ENCODE measurements around the gene BTNL8.

BTNL8 gene

GRCh38 chr5:180960209-180960608 is 61.2 kb downstream of the BTNL8 start:
- H3K4me3 ChIP-seq (ENCODE audit: low read depth, low read length): no peak overlapping the region
- no peaks in the 10 kb centered on the region for H3K36me3 ChIP-seq (ENCODE audit: insufficient read depth, low read length)
- no peaks in the 10 kb centered on the region for H3K79me2 ChIP-seq (ENCODE audit: control insufficient read depth, insufficient read depth, low read length, unreplicated experiment)
- H3K27ac ChIP-seq (ENCODE audit: low read depth, low read length): no peak overlapping the region
- H2AFZ ChIP-seq (ENCODE audit: low read length, unreplicated experiment): no peak overlapping the region
- H3K27me3 ChIP-seq (ENCODE audit: insufficient read depth, low read length): peaks cover 4% of the 10 kb centered on the region; the same call in 1 of the 2 replicates
- H3K4me1 ChIP-seq (ENCODE audit: control insufficient read depth, insufficient read depth, low read length, unreplicated experiment): no peaks in the 10 kb centered on the region

DNA sequence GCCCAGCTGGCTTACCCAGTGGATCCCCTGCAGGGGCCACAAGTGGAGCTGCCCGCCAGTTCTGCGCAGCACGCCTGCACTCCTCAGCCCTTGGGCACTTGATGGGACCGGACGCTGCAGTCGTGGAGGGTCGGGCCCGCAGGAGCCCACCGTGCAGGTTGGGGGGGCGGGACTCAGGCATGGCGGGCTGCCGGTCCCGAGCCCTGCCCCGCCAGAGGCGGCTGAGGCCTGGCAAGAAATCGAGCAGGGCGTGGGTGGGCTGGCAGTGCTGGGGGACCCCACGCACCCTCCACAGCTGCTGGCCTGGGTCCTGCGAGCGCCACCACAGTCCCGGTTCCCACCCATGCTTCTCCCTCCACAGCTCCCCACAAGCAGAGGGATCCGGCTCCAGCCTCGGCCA is 70.4 kb downstream of the BTNL8 start:
- H3K27ac ChIP-seq (ENCODE audit: low read depth, low read length): no peak overlapping the region
- no peaks in the 10 kb centered on the region for H3K4me1 ChIP-seq (ENCODE audit: control insufficient read depth, insufficient read depth, low read length, unreplicated experiment)
- H3K79me2 ChIP-seq (ENCODE audit: control insufficient read depth, insufficient read depth, low read length, unreplicated experiment): no peaks in the 10 kb centered on the region
- H3K4me3 ChIP-seq (ENCODE audit: low read depth, low read length): no peak overlapping the region
- H2AFZ ChIP-seq (ENCODE audit: low read length, unreplicated experiment): no peak overlapping the region
- peaks cover 4% of the 10 kb centered on the region; the same call in 1 of the 2 replicates for H3K27me3 ChIP-seq (ENCODE audit: insufficient read depth, low read length)
- H3K36me3 ChIP-seq (ENCODE audit: insufficient read depth, low read length): no peaks in the 10 kb centered on the region

DNA sequence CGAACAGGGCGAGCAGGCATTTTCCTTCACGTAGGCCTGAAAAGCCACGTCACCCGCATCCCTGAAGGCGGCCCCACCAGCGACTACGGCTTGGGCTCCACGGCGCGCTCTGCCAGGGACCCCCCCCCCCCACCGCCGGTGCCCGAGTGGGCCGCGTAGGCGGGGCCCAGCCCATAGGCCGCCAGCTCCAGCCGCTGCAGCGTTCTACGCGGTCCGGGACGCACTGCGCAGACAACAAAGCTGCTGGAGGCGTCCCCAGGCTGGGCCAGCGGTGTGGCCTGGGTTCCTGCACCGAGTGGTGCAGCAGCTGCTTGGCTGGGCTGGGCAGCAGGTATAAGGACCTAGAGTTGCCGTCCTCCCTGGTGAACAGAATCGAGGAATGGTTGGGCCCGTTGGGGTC is 71.4 kb downstream of the BTNL8 start:
- H3K4me1 ChIP-seq (ENCODE audit: control insufficient read depth, insufficient read depth, low read length, unreplicated experiment): no peaks in the 10 kb centered on the region
- H3K79me2 ChIP-seq (ENCODE audit: control insufficient read depth, insufficient read depth, low read length, unreplicated experiment): no peaks in the 10 kb centered on the region
- H3K27ac ChIP-seq (ENCODE audit: low read depth, low read length): no peak overlapping the region
- H3K4me3 ChIP-seq (ENCODE audit: low read depth, low read length): no peak overlapping the region
- H3K27me3 ChIP-seq (ENCODE audit: insufficient read depth, low read length): peaks cover 4% of the 10 kb centered on the region; the same call in 1 of the 2 replicates
- H3K36me3 ChIP-seq (ENCODE audit: insufficient read depth, low read length): no peaks in the 10 kb centered on the region
- no peak overlapping the region for H2AFZ ChIP-seq (ENCODE audit: low read length, unreplicated experiment)

DNA sequence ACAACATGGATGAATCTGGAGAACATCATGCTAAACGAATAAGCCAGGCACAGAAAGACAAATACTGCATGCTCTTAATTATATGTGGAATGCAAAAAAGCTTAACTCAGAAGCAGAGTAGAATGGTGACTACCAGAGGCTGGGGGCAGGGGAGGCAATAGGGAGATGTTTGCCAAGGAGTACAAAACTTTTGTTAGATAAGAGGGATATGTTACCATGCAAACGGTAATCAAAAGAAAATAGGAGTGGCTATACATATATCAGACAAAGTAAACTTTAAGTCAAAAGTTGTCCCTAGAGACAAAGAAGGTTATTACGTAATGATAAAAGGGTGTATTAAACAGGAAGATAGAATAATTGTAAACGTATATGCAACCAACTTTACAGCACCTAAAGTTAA is 71.9 kb downstream of the BTNL8 start:
- Histone ChIP-seq H3K79me2 (ENCODE audit: control insufficient read depth, insufficient read depth, low read length, unreplicated experiment) (no peaks in the 10 kb centered on the region), H3K4me1 (ENCODE audit: control insufficient read depth, insufficient read depth, low read length, unreplicated experiment) (no peaks in the 10 kb centered on the region), H3K27ac (ENCODE audit: low read depth, low read length) (no peak overlapping the region), H3K36me3 (ENCODE audit: insufficient read depth, low read length) (no peaks in the 10 kb centered on the region), H3K4me3 (ENCODE audit: low read depth, low read length) (no peak overlapping the region), H3K27me3 (ENCODE audit: insufficient read depth, low read length) (peaks cover 4% of the 10 kb centered on the region; the same call in 1 of the 2 replicates), H2AFZ (ENCODE audit: low read length, unreplicated experiment) (no peak overlapping the region)

DNA sequence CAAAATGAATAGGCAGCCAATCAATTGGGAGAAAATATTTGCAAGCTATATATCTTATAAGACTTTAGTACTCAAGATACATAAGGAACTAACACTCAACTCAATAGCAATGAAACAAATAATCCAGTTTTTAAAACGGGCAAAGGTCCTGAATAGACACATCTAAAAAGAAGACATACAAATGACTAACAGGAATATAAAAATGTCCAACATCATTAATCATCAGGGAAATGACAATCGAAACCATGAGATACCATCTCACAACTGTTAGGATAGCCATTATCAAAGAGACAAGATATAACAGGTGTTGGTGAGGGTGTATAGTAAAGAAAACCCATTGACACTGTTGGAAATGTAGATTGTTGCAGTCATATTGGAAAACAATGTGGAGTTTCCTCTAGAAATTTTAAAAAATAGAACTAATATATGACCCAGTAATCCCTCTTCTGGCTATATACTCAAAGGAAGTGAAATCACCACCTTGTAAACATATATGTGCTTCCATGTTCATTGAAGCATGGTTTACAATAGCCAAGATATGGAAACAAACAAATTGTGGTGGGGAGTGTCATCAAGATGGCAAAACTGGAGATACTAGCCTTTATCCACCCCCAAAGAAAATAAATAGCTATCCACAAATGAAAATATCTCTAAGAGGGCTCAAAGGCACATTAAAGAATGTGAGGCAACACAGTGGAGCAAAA is 75.8 kb downstream of the BTNL8 start:
- H3K27ac ChIP-seq (ENCODE audit: low read depth, low read length): no peak overlapping the region
- no peaks in the 10 kb centered on the region for H3K4me1 ChIP-seq (ENCODE audit: control insufficient read depth, insufficient read depth, low read length, unreplicated experiment)
- no peak overlapping the region for H2AFZ ChIP-seq (ENCODE audit: low read length, unreplicated experiment)
- no peak overlapping the region for H3K4me3 ChIP-seq (ENCODE audit: low read depth, low read length)
- no peaks in the 10 kb centered on the region for H3K79me2 ChIP-seq (ENCODE audit: control insufficient read depth, insufficient read depth, low read length, unreplicated experiment)
- peaks cover 4% of the 10 kb centered on the region; the same call in 1 of the 2 replicates for H3K27me3 ChIP-seq (ENCODE audit: insufficient read depth, low read length)
- H3K36me3 ChIP-seq (ENCODE audit: insufficient read depth, low read length): no peaks in the 10 kb centered on the region

GRCh38 chr5:180975338-180975737 is 76.4 kb downstream of the BTNL8 start:
- Histone ChIP-seq H3K79me2 (ENCODE audit: control insufficient read depth, insufficient read depth, low read length, unreplicated experiment) (no peaks in the 10 kb centered on the region), H3K36me3 (ENCODE audit: insufficient read depth, low read length) (no peaks in the 10 kb centered on the region), H3K27ac (ENCODE audit: low read depth, low read length) (no peak overlapping the region), H3K4me3 (ENCODE audit: low read depth, low read length) (no peak overlapping the region), H2AFZ (ENCODE audit: low read length, unreplicated experiment) (no peak overlapping the region), H3K4me1 (ENCODE audit: control insufficient read depth, insufficient read depth, low read length, unreplicated experiment) (no peaks in the 10 kb centered on the region), H3K27me3 (ENCODE audit: insufficient read depth, low read length) (peaks cover 4% of the 10 kb centered on the region; the same call in 1 of the 2 replicates)

GRCh38 chr5:180976518-180976917 is 77.6 kb downstream of the BTNL8 start:
- Histone ChIP-seq H2AFZ (ENCODE audit: low read length, unreplicated experiment) (no peak overlapping the region), H3K27ac (ENCODE audit: low read depth, low read length) (no peak overlapping the region)

GRCh38 chr5:180977852-180978251 is 78.9 kb downstream of the BTNL8 start:
- H3K36me3 ChIP-seq (ENCODE audit: insufficient read depth, low read length): no peaks in the 10 kb centered on the region
- no peaks in the 10 kb centered on the region for H3K4me1 ChIP-seq (ENCODE audit: control insufficient read depth, insufficient read depth, low read length, unreplicated experiment)
- H3K27ac ChIP-seq (ENCODE audit: low read depth, low read length): no peak overlapping the region

More at GRCh38 chr5:180976518-180976917, 77.6 kb downstream of the BTNL8 start:
- no peaks in the 10 kb centered on the region for H3K79me2 ChIP-seq (ENCODE audit: control insufficient read depth, insufficient read depth, low read length, unreplicated experiment)
- H3K4me1 ChIP-seq (ENCODE audit: control insufficient read depth, insufficient read depth, low read length, unreplicated experiment): no peaks in the 10 kb centered on the region
- H3K36me3 ChIP-seq (ENCODE audit: insufficient read depth, low read length): no peaks in the 10 kb centered on the region
- H3K4me3 ChIP-seq (ENCODE audit: low read depth, low read length): no peak overlapping the region
- peaks cover 4% of the 10 kb centered on the region; the same call in 1 of the 2 replicates for H3K27me3 ChIP-seq (ENCODE audit: insufficient read depth, low read length)

GRCh38 chr5:180982008-180982741 is 83.2 kb downstream of the BTNL8 start:
- Histone ChIP-seq H3K36me3 (ENCODE audit: insufficient read depth, low read length) (no peaks in the 10 kb centered on the region), H2AFZ (ENCODE audit: low read length, unreplicated experiment) (no peak overlapping the region), H3K4me1 (ENCODE audit: control insufficient read depth, insufficient read depth, low read length, unreplicated experiment) (no peaks in the 10 kb centered on the region), H3K79me2 (ENCODE audit: control insufficient read depth, insufficient read depth, low read length, unreplicated experiment) (no peaks in the 10 kb centered on the region), H3K27ac (ENCODE audit: low read depth, low read length) (no peak overlapping the region), H3K4me3 (ENCODE audit: low read depth, low read length) (no peak overlapping the region), H3K27me3 (ENCODE audit: insufficient read depth, low read length) (no peaks in the 10 kb centered on the region)

More at GRCh38 chr5:180977852-180978251, 78.9 kb downstream of the BTNL8 start:
- Histone ChIP-seq H2AFZ (ENCODE audit: low read length, unreplicated experiment) (no peak overlapping the region), H3K4me3 (ENCODE audit: low read depth, low read length) (no peak overlapping the region), H3K27me3 (ENCODE audit: insufficient read depth, low read length) (no peaks in the 10 kb centered on the region), H3K79me2 (ENCODE audit: control insufficient read depth, insufficient read depth, low read length, unreplicated experiment) (no peaks in the 10 kb centered on the region)

GRCh38 chr5:180988016-180988415 is 89.1 kb downstream of the BTNL8 start:
- no peaks in the 10 kb centered on the region for H3K4me1 ChIP-seq (ENCODE audit: control insufficient read depth, insufficient read depth, low read length, unreplicated experiment)
- H3K27ac ChIP-seq (ENCODE audit: low read depth, low read length): no peak overlapping the region
- H2AFZ ChIP-seq (ENCODE audit: low read length, unreplicated experiment): no peak overlapping the region
- H3K27me3 ChIP-seq (ENCODE audit: insufficient read depth, low read length): no peaks in the 10 kb centered on the region
- no peaks in the 10 kb centered on the region for H3K79me2 ChIP-seq (ENCODE audit: control insufficient read depth, insufficient read depth, low read length, unreplicated experiment)
- H3K4me3 ChIP-seq (ENCODE audit: low read depth, low read length): no peak overlapping the region
- H3K36me3 ChIP-seq (ENCODE audit: insufficient read depth, low read length): no peaks in the 10 kb centered on the region

- H3K27ac ChIP-seq (ENCODE audit: low read depth, low read length): no peak within 1 kb of the TSS
- no peak within 1 kb of the TSS for H2AFZ ChIP-seq (ENCODE audit: low read length, unreplicated experiment)
- no peaks in the 10 kb centered on the region for H3K4me1 ChIP-seq (ENCODE audit: control insufficient read depth, insufficient read depth, low read length, unreplicated experiment)
- H3K36me3 ChIP-seq (ENCODE audit: insufficient read depth, low read length): no peaks in the 10 kb centered on the region
- no peaks in the 10 kb centered on the region for H3K79me2 ChIP-seq (ENCODE audit: control insufficient read depth, insufficient read depth, low read length, unreplicated experiment)
- H3K27me3 ChIP-seq (ENCODE audit: insufficient read depth, low read length): no peaks in the 10 kb centered on the region
- no peak within 1 kb of the TSS for H3K4me3 ChIP-seq (ENCODE audit: low read depth, low read length)
Observed at GRCh38 chr5:180988592-180988991, 89.6 kb downstream of the BTNL8 start, which contains the start of gene BTNL3. BTNL3 (plus strand) TSS chr5:180988846; CDS start chr5:180989029, 183 bp downstream.
